Testis (tissue), 3 donors: ENCODE results near the gene KLHDC10. TPM values are rescaled to one million over a fixed set of nuclear protein-coding genes. Genes with fewer than 3 reads are reported as not detected.

Source experiments
- DNase-seq: peaks from one replicate; pipeline ENCODE4 v3.0.0-alpha.2; 2019
- H3K27ac ChIP-seq, 2 donors: fragments of 200-600 bp; sonication (generic); one replicate each; pipeline ENCODE4 v1.5.1; 2019
- H3K27me3 ChIP-seq: fragments of 200-600 bp; sonication (generic); one replicate; pipeline ENCODE4 v1.5.1; 2019
- H3K36me3 ChIP-seq: fragments of 200-600 bp; sonication (generic); one replicate; pipeline ENCODE4 v1.5.1; 2017; ENCODE audit warnings: low read depth; ENCODE audit errors: missing control alignments
- H3K4me1 ChIP-seq: fragments of 200-600 bp; sonication (generic); one replicate; pipeline ENCODE4 v1.5.1; 2019
- H3K4me3 ChIP-seq, 2 donors: fragments of 200-600 bp; sonication (generic); one replicate each; pipeline ENCODE4 v1.5.1; 2017 to 2019
- H3K9me3 ChIP-seq: fragments of 200-600 bp; sonication (generic); one replicate; pipeline ENCODE4 v1.5.1; 2017
- CTCF ChIP-seq, 3 experiments: fragments of 450-650 bp in 2 of 3; fragments of 200-600 bp in 1 of 3; sonication (generic) in 1 of 3; IDR thresholded peaks; one replicate each; pipeline ENCODE4 v1.5.1; 2016 to 2019; ENCODE audit warnings: antibody characterized with exemption in 3 of 3, mild to moderate bottlenecking in 2 of 3, moderate library complexity in 1 of 3
- POLR2A ChIP-seq: fragments of 450-650 bp; IDR thresholded peaks from one replicate; pipeline ENCODE4 v1.6.1; 2017; ENCODE audit warnings: antibody characterized with exemption, mild to moderate bottlenecking, moderate library complexity
- WGBS, 2 donors: methylation state at CpG; one replicate each; pipeline ENCODE4 v1.1.5; 2018; 5-methylcytosine and 5-hydroxymethylcytosine counted together
- intact Hi-C: fragments of 100-400 bp; cut with DNase I; formaldehyde crosslinking; loops from one replicate; pipeline ENCODE4 v1.15.1; 2023; ENCODE audit warnings: low total_unique reads
- polyA plus RNA-seq: library from polyadenylated mRNA; stranded (reverse); fragments of 350-450 nt; fragmentation: Illumina TruSeq; extraction: RNeasy Lipid Tissue Mini Kit (QIAGEN cat#74804); gene quantifications from one replicate; pipeline ENCODE4 v1.2.3, GENCODE V29; 2014; ENCODE audit warnings: low read depth, low replicate concordance; ENCODE audit not compliant: insufficient read depth
- total RNA-seq, 2 donors: library from RNA; depleted of rRNA; stranded (reverse); fragments of >200 nt; gene quantifications; one replicate each; pipeline ENCODE4 v1.2.3, GENCODE V29; 2016

Gene KLHDC10
- total and polyA plus RNA-seq, 3 donors from 2014 or later = 38.4 to 122 (median 44.3) TPM

DNA sequence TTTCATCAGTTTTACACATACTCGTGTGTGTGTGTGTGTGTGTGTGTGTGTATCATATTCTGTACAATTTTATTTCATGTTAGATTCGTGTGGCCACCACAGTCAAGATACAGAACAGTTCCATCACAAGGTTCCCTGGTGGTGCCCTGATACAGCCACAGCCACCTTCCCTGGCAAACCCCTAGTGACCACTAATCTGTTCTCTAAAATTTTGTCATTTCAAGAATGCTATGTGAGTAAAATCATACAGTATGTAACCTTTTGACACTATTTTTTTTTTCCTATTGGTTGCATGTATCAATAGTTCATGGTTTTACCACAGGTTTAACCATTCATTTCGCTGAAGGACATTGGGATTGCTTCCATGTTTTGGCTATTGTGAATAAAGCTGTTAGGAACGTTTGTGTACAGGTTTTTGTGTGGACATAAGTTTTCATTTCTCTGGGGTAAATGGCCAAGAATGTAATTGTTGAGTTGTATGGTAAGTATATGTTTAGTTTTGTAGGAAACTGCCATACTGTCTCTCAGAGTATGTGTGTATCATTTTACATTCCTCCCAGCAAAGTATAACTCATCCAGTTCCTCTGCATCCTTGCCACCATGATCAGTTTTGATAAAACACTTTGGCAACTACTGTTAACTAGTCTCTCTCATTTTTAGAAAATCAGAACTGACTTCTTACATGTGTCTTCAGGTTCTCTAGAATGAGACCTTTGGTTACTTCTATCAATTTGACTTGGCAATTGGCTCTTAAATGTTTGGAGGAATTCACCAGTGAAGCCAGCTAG is 20.6 kb downstream of the KLHDC10 start:
- H3K27ac ChIP-seq = no peak overlapping the region
- H3K4me1 ChIP-seq = no peaks in the 10 kb centered on the region
- WGBS, 2 donors = 71 to 75% methylated on average over 4 of the region's 4 CpGs
- no peak for DNase-seq
- H3K27me3 ChIP-seq = no peaks in the 10 kb centered on the region
- no peak for TF ChIP-seq CTCF (IDR thresholded peaks at IDR 0.05)
- no peak for TF ChIP-seq POLR2A
- H3K4me3 ChIP-seq = no peak overlapping the region
- no peaks in the 10 kb centered on the region for H3K36me3 ChIP-seq
- no peaks in the 10 kb centered on the region for H3K9me3 ChIP-seq
- intact Hi-C loops = no loop called here

DNA sequence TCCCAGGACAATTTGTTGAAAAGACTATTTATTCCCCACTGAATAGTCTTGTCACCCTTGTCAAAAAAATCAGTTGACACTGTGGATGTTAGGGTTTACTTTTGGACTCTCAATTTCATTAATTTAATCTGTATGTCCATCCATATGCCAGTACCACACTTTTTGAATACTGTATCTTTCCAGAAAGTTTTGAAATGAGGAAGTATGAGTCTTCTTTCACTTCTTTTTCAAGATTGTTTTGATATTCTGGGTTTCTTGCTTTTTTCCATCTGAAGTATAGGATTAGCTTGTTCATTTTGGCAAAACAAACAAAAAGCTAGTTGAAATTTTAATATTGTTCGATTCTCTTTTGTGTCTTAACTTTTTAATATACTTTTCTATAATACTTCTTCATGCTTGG is 21.7 kb downstream of the KLHDC10 start:
- 86 to 91% methylated on average over 1 of the region's 1 CpG for WGBS, 2 donors
- TF ChIP-seq CTCF (IDR thresholded peaks at IDR 0.05) = no peak
- TF ChIP-seq POLR2A = no peak

DNA sequence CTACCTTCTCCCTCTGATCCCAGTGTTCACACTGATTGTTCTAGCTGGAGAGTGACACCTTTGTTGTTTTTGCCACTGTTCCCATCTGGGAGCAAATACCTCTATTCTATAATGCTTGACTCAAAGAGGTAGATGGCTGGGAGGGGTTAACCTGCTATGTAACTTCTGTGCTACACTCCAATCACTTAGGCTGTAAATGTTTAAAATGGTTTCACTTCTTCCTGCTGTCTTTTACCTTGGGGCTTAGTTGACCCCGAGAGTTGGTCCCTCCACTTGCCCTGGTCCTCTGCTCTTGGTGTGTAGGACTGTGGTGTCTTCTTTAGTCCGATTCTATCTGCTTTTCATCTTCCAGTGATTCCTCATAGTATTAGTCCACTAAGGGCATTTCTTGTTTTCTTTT is 22.3 kb downstream of the KLHDC10 start:
- 93% methylated on average over 2 of the region's 2 CpGs for WGBS, 2 donors
- intact Hi-C loops = no loop called here
- TF ChIP-seq CTCF (IDR thresholded peaks at IDR 0.05) = no peak
- no peak for TF ChIP-seq POLR2A

More for the DNA sequence above, 21.7 kb downstream of the KLHDC10 start:
- H3K27ac ChIP-seq = no peak overlapping the region
- intact Hi-C loops = no loop called here
- no peaks in the 10 kb centered on the region for H3K9me3 ChIP-seq
- H3K27me3 ChIP-seq = no peaks in the 10 kb centered on the region
- no peaks in the 10 kb centered on the region for H3K4me1 ChIP-seq
- no peak overlapping the region for H3K4me3 ChIP-seq
- H3K36me3 ChIP-seq = no peaks in the 10 kb centered on the region
- no peak for DNase-seq

GRCh38 chr7:130095812-130096211 is 25.5 kb downstream of the KLHDC10 start:
- H3K9me3 ChIP-seq = no peaks in the 10 kb centered on the region
- H3K4me1 ChIP-seq = no peaks in the 10 kb centered on the region
- no peaks in the 10 kb centered on the region for H3K36me3 ChIP-seq
- H3K27me3 ChIP-seq = no peaks in the 10 kb centered on the region
- TF ChIP-seq CTCF (IDR thresholded peaks at IDR 0.05) (no peak), POLR2A (no peak)
- intact Hi-C loops = no loop called here
- WGBS, 2 donors = 63 to 65% methylated on average over 1 of the region's 1 CpG
- H3K27ac ChIP-seq = no peak overlapping the region
- H3K4me3 ChIP-seq = no peak overlapping the region
- DNase-seq = no peak

More for the DNA sequence above, 22.3 kb downstream of the KLHDC10 start:
- H3K27ac ChIP-seq = no peak overlapping the region
- no peak overlapping the region for H3K4me3 ChIP-seq
- H3K27me3 ChIP-seq = no peaks in the 10 kb centered on the region
- DNase-seq = no peak
- no peaks in the 10 kb centered on the region for H3K4me1 ChIP-seq
- no peaks in the 10 kb centered on the region for H3K9me3 ChIP-seq
- H3K36me3 ChIP-seq = no peaks in the 10 kb centered on the region
